GM06990 (cell line): Measurements from ENCODE around the gene MTMR4.
"Not testable (repeated sequence)": the region's sequence is repeated elsewhere in the genome, so short reads cannot be mapped to it uniquely, and the experiment has no call there.

ENCODE experiments used
- DNase-seq: peaks from one replicate; pipeline ENCODE4 v3.0.0-alpha.2; 2011; ENCODE audit not compliant: insufficient read length; ENCODE audit errors: extremely low read depth
- H3K27me3 ChIP-seq: replicated peaks from 2 replicates; pipeline ENCODE4 v1.6.0; 2011; ENCODE audit warnings: low read length; ENCODE audit not compliant: control insufficient read depth, insufficient read depth
- H3K36me3 ChIP-seq: 2 replicates; pipeline ENCODE4 v1.5.1; 2011; ENCODE audit warnings: low read length; ENCODE audit not compliant: control insufficient read depth, insufficient read depth
- H3K4me3 ChIP-seq: replicated peaks from 2 replicates; pipeline ENCODE4 v1.5.1; 2011; ENCODE audit warnings: low read depth, mild to moderate bottlenecking, control low read depth, low read length
- CTCF ChIP-seq: IDR thresholded peaks from 2 replicates; pipeline ENCODE4 v1.5.1; 2011; ENCODE audit warnings: low read length, control low read depth, mild to moderate bottlenecking, inconsistent platforms; ENCODE audit not compliant: insufficient read depth, poor library complexity, severe bottlenecking

MTMR4 gene

GRCh38 chr17:58487589-58488427, 26.6 kb downstream of the MTMR4 start, which contains the start of gene HSF5:
Gene HSF5, minus strand, starts transcription at chr17:58488408. Its CDS starts 134 bp downstream, at chr17:58488274.
- Histone ChIP-seq H3K4me3 (no peak within 1 kb of the TSS), H3K27me3 (no peaks in the 10 kb centered on the region), H3K36me3 (peaks cover 23% of the 10 kb centered on the region)
- peak; percentile 7 for TF ChIP-seq CTCF
- DNase-seq, result peak; percentile 56

GRCh38 chr17:58484600-58484999, 29.8 kb downstream of the MTMR4 start:
- no peak for TF ChIP-seq CTCF
- H3K27me3 ChIP-seq, result no peaks in the 10 kb centered on the region
- peaks cover 4% of the 10 kb centered on the region for H3K36me3 ChIP-seq

GRCh38 chr17:58481798-58482197, 32.6 kb downstream of the MTMR4 start:
- not testable (repeated sequence) for DNase-seq, H3K27me3 ChIP-seq, H3K36me3 ChIP-seq, H3K4me3 ChIP-seq

More at GRCh38 chr17:58484600-58484999, 29.8 kb downstream of the MTMR4 start:
- no peak for DNase-seq
- H3K4me3 ChIP-seq, result no peak overlapping the region

- TF ChIP-seq CTCF, result no peak
- H3K4me3 ChIP-seq, result no peak overlapping the region
- no peaks in the 10 kb centered on the region for H3K27me3 ChIP-seq
- no peak for DNase-seq
- H3K36me3 ChIP-seq, result no peaks in the 10 kb centered on the region
Observed at GRCh38 chr17:58480090-58480489, 34.3 kb downstream of the MTMR4 start.

GRCh38 chr17:58476812-58477211, 37.6 kb downstream of the MTMR4 start:
- H3K36me3 ChIP-seq, result no peaks in the 10 kb centered on the region
- H3K4me3 ChIP-seq, result no peak overlapping the region
- DNase-seq, result no peak
- H3K27me3 ChIP-seq, result no peaks in the 10 kb centered on the region
- no peak for TF ChIP-seq CTCF

GRCh38 chr17:58475985-58476384, 38.5 kb downstream of the MTMR4 start:
- no peak for DNase-seq
- Histone ChIP-seq H3K27me3 (no peaks in the 10 kb centered on the region), H3K4me3 (no peak overlapping the region), H3K36me3 (no peaks in the 10 kb centered on the region)
- no peak for TF ChIP-seq CTCF
